HCT116 (cell line): Measurements from ENCODE around the gene MRFAP1L1. TPM values are rescaled to one million over a fixed set of nuclear protein-coding genes. Genes with fewer than 3 reads are reported as not detected.

Source experiments
- ATAC-seq: fragments of 200-7000 bp; cut with Tn5 transposase; 2 replicates; pipeline ENCODE4 v1.9.1; 2020; ENCODE audit warnings: mild to moderate bottlenecking, moderate library complexity
- BruUV-seq: library from RNA; stranded (reverse); fragments of 400-500 nt; replicated peaks from 2 replicates; lab custom pipeline; 2021; lab: Mats Ljungman, UMichigan
- CTCF ChIA-PET: fragments of 300-600 bp; sonication (Branson Sonifier 250); formaldehyde crosslinking; loops from one replicate; lab custom pipeline; 2021; ENCODE audit warnings: antibody characterized with exemption; lab: Charles Lee
- POLR2A ChIA-PET: fragments of 300-600, 350-600 bp; sonication (Branson Sonifier 250); formaldehyde crosslinking; loops from one replicate; lab custom pipeline; 2021; ENCODE audit warnings: antibody characterized with exemption; lab: Charles Lee
- RAD21 ChIA-PET, 2 experiments: fragments of 300-600 bp; sonication (Branson Sonifier 250); formaldehyde crosslinking; loops; one replicate each; lab custom pipeline; 2023; ENCODE audit warnings: low total read pairs in 2 of 2; ENCODE audit not compliant: uncharacterized antibody in 2 of 2, unreplicated experiment in 2 of 2, low non-redundant PET in 1 of 2; lab: Charles Lee
- DNase-seq: peaks from one replicate; pipeline ENCODE4 v3.0.0-alpha.2; 2010; ENCODE audit warnings: low read depth, low spot score
- H2AFZ ChIP-seq: fragments of 200-600 bp; shearing (Covaris generic), sonication (generic); 2 replicates; pipeline ENCODE4 v1.6.1; 2017; ENCODE audit warnings: low read depth, mixed run types, mixed read lengths, antibody characterized with exemption, low read length; ENCODE audit not compliant: poor library complexity, severe bottlenecking
- H3K27ac ChIP-seq: 2 replicates; pipeline ENCODE4 v1.5.1; 2012; ENCODE audit warnings: low read depth, low read length
- H3K27me3 ChIP-seq: fragments of 200-600 bp; sonication (generic); 2 replicates; pipeline ENCODE4 v1.6.1; 2016; ENCODE audit warnings: mixed run types, low read length, mixed read lengths; ENCODE audit not compliant: insufficient read depth
- H3K36me3 ChIP-seq, 2 experiments: fragments of 200-500 bp in 1 of 2; fragments of 200-600 bp in 1 of 2; sonication (Bioruptor generic) in 1 of 2; sonication (generic) in 1 of 2; 2 replicates each; pipeline versions ENCODE4 v1.5.1 to v1.6.1; 2014 to 2016; ENCODE audit warnings: low read length in 2 of 2, inconsistent platforms in 1 of 2, mixed read lengths in 1 of 2, mixed run types in 1 of 2; ENCODE audit not compliant: insufficient read depth in 2 of 2, control insufficient read depth in 1 of 2
- H3K4me1 ChIP-seq, 2 experiments: fragments of 200-600 bp in 1 of 2; sonication (generic) in 1 of 2; 2 replicates each; pipeline versions ENCODE4 v1.5.1 to v1.6.1; 2012 to 2017; ENCODE audit warnings: low read length in 2 of 2, inconsistent platforms in 1 of 2, mild to moderate bottlenecking in 1 of 2, mixed read lengths in 1 of 2, mixed run types in 1 of 2, moderate library complexity in 1 of 2; ENCODE audit not compliant: insufficient read depth in 2 of 2, control insufficient read depth in 1 of 2
- H3K4me2 ChIP-seq: fragments of 200-600 bp; sonication (generic); 2 replicates; pipeline ENCODE4 v1.6.1; 2017; ENCODE audit warnings: mixed run types, low read length, mixed read lengths
- H3K4me3 ChIP-seq, 2 experiments: fragments of 200-600 bp in 1 of 2; sonication (generic) in 1 of 2; replicated peaks in 1 of 2; 2 replicates each; pipeline ENCODE4 v1.5.1; 2011 to 2016; ENCODE audit warnings: low read length in 2 of 2, control low read depth in 1 of 2, low read depth in 1 of 2, mild to moderate bottlenecking in 1 of 2, mixed read lengths in 1 of 2, mixed run types in 1 of 2
- H3K79me2 ChIP-seq: fragments of 200-600 bp; sonication (generic); 2 replicates; pipeline ENCODE4 v1.6.1; 2017; ENCODE audit warnings: mild to moderate bottlenecking, mixed run types, low read length, moderate library complexity, mixed read lengths; ENCODE audit not compliant: insufficient read depth
- H3K9ac ChIP-seq: fragments of 200-600 bp; sonication (generic); 2 replicates; pipeline ENCODE4 v1.6.1; 2016; ENCODE audit warnings: low read length, mixed read lengths
- H3K9me2 ChIP-seq: fragments of 200-600 bp; sonication (generic), shearing (Covaris generic); 2 replicates; pipeline ENCODE4 v1.6.1; 2017; ENCODE audit warnings: mixed run types, mild to moderate bottlenecking, moderate library complexity; ENCODE audit not compliant: insufficient read depth
- H3K9me3 ChIP-seq, 2 experiments: fragments of 200-500 bp in 1 of 2; fragments of 200-600 bp in 1 of 2; sonication (Bioruptor generic) in 1 of 2; sonication (generic) in 1 of 2; 2 replicates each; pipeline ENCODE4 v1.6.1; 2014 to 2017; ENCODE audit warnings: low read length in 2 of 2, mixed read lengths in 2 of 2, inconsistent platforms in 1 of 2, low read depth in 1 of 2, mild to moderate bottlenecking in 1 of 2, mixed run types in 1 of 2, moderate library complexity in 1 of 2; ENCODE audit not compliant: control insufficient read depth in 1 of 2, insufficient read depth in 1 of 2
- H4K20me1 ChIP-seq: fragments of 200-600 bp; sonication (generic), shearing (Covaris generic); 2 replicates; pipeline ENCODE4 v1.6.1; 2017; ENCODE audit warnings: mixed run types, mild to moderate bottlenecking, moderate library complexity; ENCODE audit not compliant: insufficient read depth
- ATF3 ChIP-seq: IDR thresholded peaks from 2 replicates; pipeline ENCODE4 v1.6.1; 2012
- CBX3 ChIP-seq: IDR thresholded peaks from 2 replicates; pipeline ENCODE4 v1.6.1; 2012; ENCODE audit warnings: low read depth
- CEBPB ChIP-seq: IDR thresholded peaks from 2 replicates; pipeline ENCODE4 v1.6.1; 2012; ENCODE audit warnings: low read depth
- ELF1 ChIP-seq: IDR thresholded peaks from 2 replicates; pipeline ENCODE4 v1.6.1; 2012; ENCODE audit warnings: low read depth, borderline replicate concordance
- EZH2phosphoT487 ChIP-seq: fragments of 200-600 bp; IDR thresholded peaks from 2 replicates; pipeline ENCODE4 v1.6.1; 2018; ENCODE audit warnings: antibody characterized with exemption, borderline replicate concordance
- FOSL1 ChIP-seq: IDR thresholded peaks from 2 replicates; pipeline ENCODE4 v1.6.1; 2012; ENCODE audit warnings: low read depth
- JUND ChIP-seq: IDR thresholded peaks from 2 replicates; pipeline ENCODE4 v1.6.1; 2012
- MAX ChIP-seq: IDR thresholded peaks from 2 replicates; pipeline ENCODE4 v1.6.1; 2012
- POLR2A ChIP-seq: IDR thresholded peaks from 2 replicates; pipeline ENCODE4 v1.7.0; 2011; ENCODE audit warnings: borderline replicate concordance; ENCODE audit not compliant: insufficient read depth, insufficient read length; ENCODE audit errors: extremely low read depth
- POLR2AphosphoS5 ChIP-seq: IDR thresholded peaks from 2 replicates; pipeline ENCODE4 v1.6.1; 2011; ENCODE audit warnings: mild to moderate bottlenecking, low read depth, low read length, moderate library complexity
- RAD21 ChIP-seq: IDR thresholded peaks from 2 replicates; pipeline ENCODE4 v1.6.1; 2012; ENCODE audit warnings: low read depth, mild to moderate bottlenecking
- REST ChIP-seq: IDR thresholded peaks from 2 replicates; pipeline ENCODE4 v1.6.1; 2012; ENCODE audit warnings: low read depth
- SIN3A ChIP-seq: IDR thresholded peaks from 2 replicates; pipeline ENCODE4 v1.6.1; 2012; ENCODE audit warnings: low read depth
- SP1 ChIP-seq: IDR thresholded peaks from 2 replicates; pipeline ENCODE4 v1.6.1; 2012; ENCODE audit warnings: low read depth
- SRF ChIP-seq: IDR thresholded peaks from 2 replicates; pipeline ENCODE4 v1.6.1; 2012; ENCODE audit warnings: low read depth
- TCF7L2 ChIP-seq: IDR thresholded peaks from 2 replicates; pipeline ENCODE4 v1.7.0; 2011; ENCODE audit warnings: borderline replicate concordance, inconsistent platforms; ENCODE audit not compliant: insufficient read depth, insufficient read length; ENCODE audit errors: extremely low read depth
- YY1 ChIP-seq: IDR thresholded peaks from 2 replicates; pipeline ENCODE4 v1.6.1; 2011; ENCODE audit warnings: low read length, low read depth, moderate library complexity, mild to moderate bottlenecking; ENCODE audit not compliant: insufficient replicate concordance; ENCODE audit errors: extremely low read depth
- ZFX ChIP-seq: fragments of 450-650 bp; IDR thresholded peaks from 2 replicates; pipeline ENCODE4 v1.6.1; 2017
- ZNF274 ChIP-seq: fragments of 200-500 bp; sonication (Bioruptor generic); IDR thresholded peaks from 2 replicates; pipeline ENCODE4 v1.6.1; 2014; ENCODE audit warnings: mild to moderate bottlenecking, low read depth, low read length, inconsistent platforms
- intact Hi-C: fragments of 100-400 bp; cut with micrococcal nuclease; formaldehyde crosslinking; loops from 2 replicates; pipeline ENCODE4 v1.10.0; 2022
- total RNA-seq: library from RNA; stranded (reverse); gene quantifications from one replicate; pipeline ENCODE4 v1.2.1, GENCODE V29; 2021; ENCODE audit not compliant: unreplicated experiment
- TF ChIP-seq, protein P1 (sequence below), 3 experiments: fragments of 200-600 bp in 1 of 3; sonication (generic) in 1 of 3; IDR thresholded peaks in 2 of 3; conservative IDR thresholded peaks in 1 of 3; 2 replicates each; pipeline ENCODE4 v1.5.1; 2012 to 2017; ENCODE audit warnings: low read depth in 2 of 3, low read length in 2 of 3, antibody characterized with exemption in 1 of 3, borderline replicate concordance in 1 of 3, control low read depth in 1 of 3, mild to moderate bottlenecking in 1 of 3, mixed read lengths in 1 of 3, mixed run types in 1 of 3, moderate library complexity in 1 of 3; ENCODE audit not compliant: insufficient read depth in 1 of 3

The MRFAP1L1 gene
- total RNA-seq, 1 experiment from 2014 or later, result 43.0 TPM

- Histone ChIP-seq H3K36me3 (no peaks in the 10 kb centered on the region), H3K79me2 (no peaks in the 10 kb centered on the region), H2AFZ (no peak overlapping the region), H3K4me3 (no peak overlapping the region), H3K9me2 (no peaks in the 10 kb centered on the region), H4K20me1 (no peaks in the 10 kb centered on the region), H3K4me2 (no peak overlapping the region), H3K27me3 (no peaks in the 10 kb centered on the region), H3K9ac (no peak overlapping the region), H3K27ac (no peak overlapping the region), H3K9me3 (no peaks in the 10 kb centered on the region), H3K4me1 (peaks cover 2 to 10% of the 10 kb centered on the region in 2 experiments; a peak in 3 of 4 replicates)
- ChIA-PET RAD21 (no interaction called here), POLR2A (interaction anchor here (1.9 kb wide), 1 partner anchor 15 kb away, joined by 7 read pairs; a partner anchor contains a TSS), CTCF (interaction anchor here (0.7 kb wide), 1 partner anchor 111 kb away, joined by 3 read pairs; no protein-coding TSS in a partner anchor)
- no TSS peak for BruUV-seq
- no peak for TF ChIP-seq SIN3A
- no peak for TF ChIP-seq SP1
- no peak for TF ChIP-seq ATF3
- no peak for TF ChIP-seq SRF
- no peak for TF ChIP-seq YY1
- TF ChIP-seq, protein P1, sequence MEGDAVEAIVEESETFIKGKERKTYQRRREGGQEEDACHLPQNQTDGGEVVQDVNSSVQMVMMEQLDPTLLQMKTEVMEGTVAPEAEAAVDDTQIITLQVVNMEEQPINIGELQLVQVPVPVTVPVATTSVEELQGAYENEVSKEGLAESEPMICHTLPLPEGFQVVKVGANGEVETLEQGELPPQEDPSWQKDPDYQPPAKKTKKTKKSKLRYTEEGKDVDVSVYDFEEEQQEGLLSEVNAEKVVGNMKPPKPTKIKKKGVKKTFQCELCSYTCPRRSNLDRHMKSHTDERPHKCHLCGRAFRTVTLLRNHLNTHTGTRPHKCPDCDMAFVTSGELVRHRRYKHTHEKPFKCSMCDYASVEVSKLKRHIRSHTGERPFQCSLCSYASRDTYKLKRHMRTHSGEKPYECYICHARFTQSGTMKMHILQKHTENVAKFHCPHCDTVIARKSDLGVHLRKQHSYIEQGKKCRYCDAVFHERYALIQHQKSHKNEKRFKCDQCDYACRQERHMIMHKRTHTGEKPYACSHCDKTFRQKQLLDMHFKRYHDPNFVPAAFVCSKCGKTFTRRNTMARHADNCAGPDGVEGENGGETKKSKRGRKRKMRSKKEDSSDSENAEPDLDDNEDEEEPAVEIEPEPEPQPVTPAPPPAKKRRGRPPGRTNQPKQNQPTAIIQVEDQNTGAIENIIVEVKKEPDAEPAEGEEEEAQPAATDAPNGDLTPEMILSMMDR (IDR thresholded peaks at IDR 0.05 in 2 of 3, conservative IDR thresholded peaks at IDR 0.05 in 1 of 3; ENCODE audit: borderline replicate concordance in 1 of 3, insufficient read depth in 1 of 3, low read depth in 2 of 3, low read length in 2 of 3), result no peak
- TF ChIP-seq JUND, result no peak
- TF ChIP-seq POLR2AphosphoS5, result no peak
- TF ChIP-seq CEBPB, result no peak
- no peak for TF ChIP-seq ZFX
- no peak for TF ChIP-seq EZH2phosphoT487
- TF ChIP-seq MAX, result no peak
- TF ChIP-seq TCF7L2, result no peak
- TF ChIP-seq CBX3, result no peak
- no peak for TF ChIP-seq RAD21
- TF ChIP-seq FOSL1, result no peak
- TF ChIP-seq ZNF274, result no peak
- TF ChIP-seq POLR2A, result no peak
- TF ChIP-seq REST, result no peak
- no peak for TF ChIP-seq ELF1
- ATAC-seq (no peak), DNase-seq (no peak)
- intact Hi-C loops, result no loop called here
Observed at GRCh38 chr4:6658597-6659075, 51.0 kb downstream of the MRFAP1L1 start.
